ENCODE results near the gene GSC.
"Not testable (repeated sequence)": the region's sequence is repeated elsewhere in the genome, so short reads cannot be mapped to it uniquely, and the experiment has no call there.

GSC gene

DNA sequence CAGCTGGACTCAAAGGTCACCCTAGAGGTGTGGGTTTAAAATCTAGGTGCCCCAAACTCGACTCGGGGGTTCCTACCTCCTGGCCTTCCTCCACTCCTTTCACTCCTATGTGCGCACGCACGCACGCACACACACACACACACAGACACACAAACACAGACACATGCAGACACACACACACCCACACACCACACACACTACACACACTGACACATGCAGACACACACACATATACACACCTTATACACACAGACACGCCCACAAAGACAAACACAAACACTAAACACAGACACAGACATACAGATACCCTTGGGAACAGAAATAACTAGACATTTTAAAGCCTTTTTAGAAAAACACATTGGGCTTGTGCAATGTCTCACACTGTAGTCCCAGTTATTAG is 31.8 kb downstream of the GSC start:
- no peak for DNase-seq

DNA sequence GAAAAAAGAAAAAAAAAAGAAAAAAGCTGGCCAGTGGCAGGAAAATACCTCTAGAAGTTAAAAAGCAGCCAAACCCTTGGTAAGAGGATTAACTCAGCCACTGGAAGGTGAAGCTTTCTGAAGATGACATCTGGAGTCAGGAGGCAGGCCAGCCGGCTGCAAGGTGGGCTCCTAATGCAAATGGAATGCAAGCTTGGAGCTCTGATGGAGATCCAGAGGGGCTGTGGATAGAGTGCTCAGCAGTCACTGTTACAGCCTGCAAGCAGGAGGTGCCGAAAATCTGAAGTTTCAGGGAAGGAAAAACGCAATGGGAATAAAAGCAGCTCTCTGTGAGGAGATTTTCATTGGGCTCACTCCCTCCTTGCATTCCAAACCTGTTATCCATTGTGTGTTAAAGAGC is 41.0 kb downstream of the GSC start:
- no peak for DNase-seq

DNA sequence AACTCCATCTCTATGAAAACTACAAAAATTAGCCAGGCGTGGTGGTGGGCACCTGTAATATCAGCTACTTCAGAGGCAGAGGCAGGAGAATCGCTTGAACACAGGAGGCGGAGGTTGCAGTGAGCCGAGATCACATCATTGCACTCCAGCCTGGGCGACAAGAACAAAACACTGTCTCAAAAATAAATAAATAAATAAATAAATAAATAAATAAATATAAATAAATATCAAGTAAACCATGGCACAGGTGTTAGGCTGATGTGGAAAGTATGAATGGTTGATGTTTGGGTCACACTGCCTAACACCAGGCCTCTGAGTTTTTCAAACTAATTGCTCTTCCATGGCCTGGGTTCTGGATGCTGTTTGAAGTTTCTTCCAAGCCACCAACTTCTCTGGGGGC is 41.5 kb downstream of the GSC start:
- DNase-seq = not testable (repeated sequence)

DNA sequence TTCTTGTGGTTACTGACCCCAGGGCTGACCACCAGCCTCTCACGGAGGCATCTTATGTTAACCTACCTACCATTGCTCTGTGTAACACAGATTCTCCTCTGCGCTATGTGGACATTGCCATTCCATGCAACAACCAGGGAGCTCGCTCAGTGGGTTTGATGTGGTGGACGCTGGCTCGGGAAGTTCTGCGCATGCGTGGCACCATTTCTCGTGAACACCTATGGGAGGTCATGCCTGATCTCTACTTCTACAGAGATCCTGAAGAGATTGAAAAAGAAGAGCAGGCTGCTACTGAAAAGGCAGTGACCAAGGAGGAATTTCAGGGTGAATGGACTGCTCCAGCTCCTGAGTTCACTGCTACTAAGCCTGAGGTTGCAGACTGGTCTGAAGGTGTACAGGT is 43.3 kb downstream of the GSC start:
- DNase-seq = not testable (repeated sequence)

DNA sequence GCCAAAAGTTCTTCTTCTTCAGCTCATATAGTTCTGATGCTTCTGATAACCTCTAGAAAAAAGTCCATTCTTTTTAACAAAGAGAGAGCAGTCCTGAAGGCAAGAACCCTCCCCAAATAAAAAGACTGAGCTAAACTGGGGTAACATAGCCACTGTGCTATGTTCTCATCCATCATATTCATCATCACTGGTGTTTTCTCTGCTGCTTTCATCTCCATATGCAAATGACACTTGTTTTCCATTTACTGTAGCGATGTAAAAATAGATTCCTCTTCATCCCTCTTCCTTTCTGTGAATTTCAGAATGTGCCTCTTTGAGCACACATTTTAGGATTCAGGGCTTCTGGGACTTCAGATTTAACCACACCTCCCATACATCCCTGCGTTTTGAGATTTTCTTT is 44.9 kb downstream of the GSC start:
- no peak for DNase-seq

DNA sequence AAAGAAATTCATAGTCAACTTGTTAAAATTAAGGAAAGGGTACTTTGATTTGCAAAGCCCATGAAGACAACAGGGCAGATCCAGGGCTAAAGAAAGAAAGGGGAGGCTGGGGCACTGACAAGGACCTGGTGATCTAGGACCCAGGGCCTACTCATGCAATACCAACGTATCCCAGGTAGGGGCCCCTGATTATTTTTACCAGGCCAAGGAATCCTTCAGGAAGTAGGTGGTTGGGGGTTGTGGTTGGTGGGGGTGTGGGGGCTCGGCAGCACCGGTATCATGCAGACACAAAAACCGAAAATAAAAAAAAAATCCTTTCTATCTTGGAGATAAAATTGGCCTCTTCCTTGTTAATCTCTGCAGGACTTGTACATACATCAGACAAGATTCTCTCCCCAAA is 47.5 kb downstream of the GSC start:
- no peak for DNase-seq
